ENCODE measurements around the gene CLEC1A. TPM values are rescaled to one million over a fixed set of nuclear protein-coding genes. Genes with fewer than 3 reads are reported as not detected.

The CLEC1A gene
- total and polyA plus RNA-seq, 7 donors, result 0.96 to 3.8 (median 1.7) TPM

GRCh38 chr12:10088955-10089900, 9.6 kb downstream of the CLEC1A start:
- H3K27ac ChIP-seq, result no peak overlapping the region
- H3K4me1 ChIP-seq, result no peaks in the 10 kb centered on the region
- ATAC-seq (no peak), DNase-seq (no peak)
- 61 to 66% (median 62%) methylated on average over 8 of the region's 8 CpGs for WGBS, 3 donors
- H3K36me3 ChIP-seq (ENCODE audit: insufficient read depth in 1 of 2, low read depth in 1 of 2), result no peaks in the 10 kb centered on the region
- no peaks in the 10 kb centered on the region for H3K27me3 ChIP-seq (ENCODE audit: insufficient read depth in 3 of 3, low read length in 2 of 3)
- H3K4me3 ChIP-seq, result no peak overlapping the region
- no peak for TF ChIP-seq CTCF (IDR thresholded peaks at IDR 0.05)
- no peaks in the 10 kb centered on the region for H3K9me3 ChIP-seq
- intact Hi-C loops (cut with DNase I), result no loop called here

- intact Hi-C loops (cut with DNase I), result no loop called here
- no peak for ATAC-seq
Observed at GRCh38 chr12:10088031-10088430, 10.8 kb downstream of the CLEC1A start.

DNA sequence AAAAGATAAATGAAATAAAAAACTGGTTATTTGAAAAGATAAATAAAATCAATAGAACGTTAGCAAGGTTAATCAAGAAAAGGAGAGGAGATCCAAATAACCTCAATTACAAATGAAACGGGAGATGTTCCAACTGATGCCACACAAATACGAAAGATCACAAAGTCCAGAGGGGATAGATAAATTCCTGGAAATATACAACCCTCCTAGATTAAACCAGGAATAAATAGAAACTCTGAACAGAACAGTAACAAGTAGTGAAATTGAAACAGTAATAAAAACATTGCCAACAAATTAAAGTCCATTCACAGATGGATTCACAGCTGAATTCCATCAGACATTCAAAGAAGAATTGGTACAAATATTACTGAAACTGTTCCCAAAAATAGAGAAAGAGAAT, 12.4 kb downstream of the CLEC1A start:
- H3K27ac ChIP-seq, result no peak overlapping the region
- intact Hi-C loops (cut with DNase I), result no loop called here
- no peak for ATAC-seq
- no peak overlapping the region for H3K4me3 ChIP-seq
- no peaks in the 10 kb centered on the region for H3K9me3 ChIP-seq
- 78 to 85% (median 84%) methylated on average over 3 of the region's 3 CpGs for WGBS, 3 donors
- TF ChIP-seq CTCF (IDR thresholded peaks at IDR 0.05), result no peak
- H3K4me1 ChIP-seq, result no peaks in the 10 kb centered on the region
- H3K36me3 ChIP-seq (ENCODE audit: insufficient read depth in 1 of 2, low read depth in 1 of 2), result no peaks in the 10 kb centered on the region
- DNase-seq, result no peak
- no peaks in the 10 kb centered on the region for H3K27me3 ChIP-seq (ENCODE audit: insufficient read depth in 3 of 3, low read length in 2 of 3)

More at GRCh38 chr12:10088031-10088430, 10.8 kb downstream of the CLEC1A start:
- Histone ChIP-seq H3K4me3 (no peak overlapping the region), H3K9me3 (no peaks in the 10 kb centered on the region), H3K27ac (no peak overlapping the region), H3K4me1 (no peaks in the 10 kb centered on the region), H3K36me3 (ENCODE audit: insufficient read depth in 1 of 2, low read depth in 1 of 2) (no peaks in the 10 kb centered on the region), H3K27me3 (ENCODE audit: insufficient read depth in 3 of 3, low read length in 2 of 3) (no peaks in the 10 kb centered on the region)
- no peak for TF ChIP-seq CTCF (IDR thresholded peaks at IDR 0.05)
- no peak for DNase-seq

- Histone ChIP-seq H3K36me3 (ENCODE audit: insufficient read depth in 1 of 2, low read depth in 1 of 2) (no peaks in the 10 kb centered on the region), H3K4me1 (no peaks in the 10 kb centered on the region), H3K27me3 (ENCODE audit: insufficient read depth in 3 of 3, low read length in 2 of 3) (no peaks in the 10 kb centered on the region), H3K9me3 (no peaks in the 10 kb centered on the region), H3K4me3 (no peak overlapping the region), H3K27ac (no peak overlapping the region)
- 70 to 86% (median 83%) methylated on average over 5 to 6 of the region's 6 CpGs for WGBS, 3 donors
- intact Hi-C loops (cut with DNase I), result no loop called here
- DNase-seq (no peak), ATAC-seq (no peak)
- no peak for TF ChIP-seq CTCF (IDR thresholded peaks at IDR 0.05)
Observed at GRCh38 chr12:10084733-10085132, 14.1 kb downstream of the CLEC1A start.
